Measurements from ENCODE around the gene TYW3. TPM values are rescaled to one million over a fixed set of nuclear protein-coding genes. Genes with fewer than 3 reads are reported as not detected.

Gene TYW3
- total and polyA plus RNA-seq, 4 donors, result 8.3 to 20.9 (median 15.0) TPM

DNA sequence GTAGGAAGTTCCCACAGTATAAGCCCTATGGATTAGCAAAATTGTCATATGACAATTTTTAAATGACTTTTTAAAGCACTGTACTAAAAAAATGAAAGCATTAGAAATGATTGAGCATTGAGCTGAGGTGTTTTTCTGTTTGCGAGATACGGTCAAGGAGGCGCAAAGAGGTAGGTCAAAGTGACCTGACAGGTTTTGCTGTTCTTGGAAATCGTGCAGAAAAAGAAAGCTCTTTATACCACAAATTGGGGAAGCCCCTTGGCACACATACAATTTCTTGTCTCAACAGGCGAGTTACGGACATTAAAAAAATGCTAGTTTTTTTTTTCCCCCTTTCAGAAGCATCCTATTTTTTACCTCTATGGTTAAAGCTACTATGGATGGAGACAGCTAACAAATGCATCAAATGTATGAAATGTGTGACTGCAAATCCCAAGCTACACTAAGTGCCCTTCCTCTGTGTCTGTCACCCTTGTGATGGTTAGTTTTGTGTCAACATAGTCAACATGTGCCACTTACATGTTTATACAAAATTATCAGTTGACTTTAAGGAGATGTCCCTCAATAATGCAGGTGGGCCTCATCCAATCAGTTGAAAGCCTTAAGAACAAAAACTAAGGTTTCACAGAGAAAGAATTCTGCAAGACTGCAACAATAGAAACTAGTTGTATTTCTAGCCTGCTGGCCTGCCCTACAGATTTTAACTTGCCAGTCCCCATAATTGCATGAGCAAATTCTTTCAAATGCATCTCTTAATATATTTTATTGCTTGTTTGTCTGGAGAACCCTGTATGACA, 29.4 kb upstream of the TYW3 start:
- H3K27ac ChIP-seq (ENCODE audit: low read depth in 1 of 2, low read length in 1 of 2), result no peak overlapping the region
- peak in 2 of 3 donors; percentile 1 to 29 for DNase-seq
- no peak overlapping the region for H3K9ac ChIP-seq (ENCODE audit: insufficient read depth in 1 of 2, low read length in 2 of 2)
- H3K36me3 ChIP-seq (ENCODE audit: control insufficient read depth in 4 of 4, insufficient read depth in 4 of 4, low read length in 4 of 4), result peaks cover 2 to 32% (median 22%) of the 10 kb centered on the region in 4 donors
- WGBS, 2 donors, result 71 to 72% methylated on average over 6 of the region's 6 CpGs
- H3K4me3 ChIP-seq, result no peak overlapping the region
- H3K4me1 ChIP-seq (ENCODE audit: control insufficient read depth in 5 of 5, insufficient read depth in 5 of 5, low read length in 5 of 5), result no peaks in the 10 kb centered on the region
- no peak for ATAC-seq (ENCODE audit: insufficient read depth, low FRiP score)
- TF ChIP-seq, protein P1, sequence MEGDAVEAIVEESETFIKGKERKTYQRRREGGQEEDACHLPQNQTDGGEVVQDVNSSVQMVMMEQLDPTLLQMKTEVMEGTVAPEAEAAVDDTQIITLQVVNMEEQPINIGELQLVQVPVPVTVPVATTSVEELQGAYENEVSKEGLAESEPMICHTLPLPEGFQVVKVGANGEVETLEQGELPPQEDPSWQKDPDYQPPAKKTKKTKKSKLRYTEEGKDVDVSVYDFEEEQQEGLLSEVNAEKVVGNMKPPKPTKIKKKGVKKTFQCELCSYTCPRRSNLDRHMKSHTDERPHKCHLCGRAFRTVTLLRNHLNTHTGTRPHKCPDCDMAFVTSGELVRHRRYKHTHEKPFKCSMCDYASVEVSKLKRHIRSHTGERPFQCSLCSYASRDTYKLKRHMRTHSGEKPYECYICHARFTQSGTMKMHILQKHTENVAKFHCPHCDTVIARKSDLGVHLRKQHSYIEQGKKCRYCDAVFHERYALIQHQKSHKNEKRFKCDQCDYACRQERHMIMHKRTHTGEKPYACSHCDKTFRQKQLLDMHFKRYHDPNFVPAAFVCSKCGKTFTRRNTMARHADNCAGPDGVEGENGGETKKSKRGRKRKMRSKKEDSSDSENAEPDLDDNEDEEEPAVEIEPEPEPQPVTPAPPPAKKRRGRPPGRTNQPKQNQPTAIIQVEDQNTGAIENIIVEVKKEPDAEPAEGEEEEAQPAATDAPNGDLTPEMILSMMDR (IDR thresholded peaks at IDR 0.05; ENCODE audit: control extremely low read depth, extremely low read depth), result no peak
- no peaks in the 10 kb centered on the region for H3K27me3 ChIP-seq (ENCODE audit: control insufficient read depth in 3 of 3, insufficient read depth in 3 of 3, low read length in 2 of 3)
- H3K9me3 ChIP-seq (ENCODE audit: control insufficient read depth in 4 of 4, insufficient read depth in 3 of 4, low read length in 3 of 4), result no peaks in the 10 kb centered on the region

DNA sequence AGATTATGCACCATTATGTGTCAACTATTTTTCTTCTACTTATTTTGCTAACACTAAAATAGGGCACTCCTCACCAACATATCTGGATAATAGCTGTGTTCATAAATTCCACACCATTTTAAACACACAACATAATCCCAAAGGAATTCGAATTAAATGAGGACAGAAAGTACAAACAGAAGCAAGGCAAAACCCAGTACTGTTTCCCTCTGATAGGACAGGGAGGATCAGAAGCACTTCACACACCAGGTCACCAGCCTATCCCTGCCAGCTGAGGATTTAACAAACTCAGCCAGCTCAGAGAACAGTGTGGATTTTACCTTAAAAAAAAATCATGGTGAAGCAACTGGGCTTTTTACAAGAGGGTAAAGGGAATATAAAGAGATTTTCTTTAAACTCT, 20.1 kb upstream of the TYW3 start:
- Histone ChIP-seq H3K27me3 (ENCODE audit: control insufficient read depth in 3 of 3, insufficient read depth in 3 of 3, low read length in 2 of 3) (no peaks in the 10 kb centered on the region), H3K4me1 (ENCODE audit: control insufficient read depth in 5 of 5, insufficient read depth in 5 of 5, low read length in 5 of 5) (no peaks in the 10 kb centered on the region), H3K36me3 (ENCODE audit: control insufficient read depth in 4 of 4, insufficient read depth in 4 of 4, low read length in 4 of 4) (peaks cover 7 to 25% (median 9%) of the 10 kb centered on the region in 4 donors), H3K9ac (ENCODE audit: insufficient read depth in 1 of 2, low read length in 2 of 2) (no peak overlapping the region), H3K4me3 (no peak overlapping the region), H3K27ac (ENCODE audit: low read depth in 1 of 2, low read length in 1 of 2) (no peak overlapping the region), H3K9me3 (ENCODE audit: control insufficient read depth in 4 of 4, insufficient read depth in 3 of 4, low read length in 3 of 4) (no peaks in the 10 kb centered on the region)
- DNase-seq (no peak), ATAC-seq (ENCODE audit: insufficient read depth, low FRiP score) (no peak)
- 56 to 73% methylated on average over 1 of the region's 1 CpG for WGBS, 2 donors
- TF ChIP-seq, protein P1 (IDR thresholded peaks at IDR 0.05; ENCODE audit: control extremely low read depth, extremely low read depth), result no peak

DNA sequence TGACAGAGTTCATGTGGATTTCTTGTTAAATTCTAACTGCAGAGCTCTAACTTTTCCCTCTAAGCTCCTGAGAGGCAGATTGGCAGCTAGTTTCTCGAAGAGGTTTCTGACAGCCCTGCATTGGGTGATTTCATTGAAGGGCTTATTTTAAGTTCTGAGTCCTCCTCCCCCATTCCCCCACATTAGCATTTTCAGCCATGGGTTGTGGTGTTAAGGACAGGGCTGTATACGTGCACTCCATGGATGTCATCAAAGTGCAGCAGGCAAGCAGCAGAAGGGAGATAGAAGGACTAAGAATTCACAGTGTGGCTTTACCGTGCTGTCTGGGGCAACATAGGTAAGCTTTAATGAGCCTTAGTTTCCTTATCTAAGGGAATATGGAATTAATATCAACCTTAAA, 19.1 kb upstream of the TYW3 start:
- WGBS, 2 donors, result 88 to 93% methylated on average over 3 of the region's 3 CpGs
- H3K36me3 ChIP-seq (ENCODE audit: control insufficient read depth in 4 of 4, insufficient read depth in 4 of 4, low read length in 4 of 4), result peaks cover 7 to 30% (median 13%) of the 10 kb centered on the region in 4 donors
- TF ChIP-seq, protein P1 (IDR thresholded peaks at IDR 0.05; ENCODE audit: control extremely low read depth, extremely low read depth), result no peak
- no peaks in the 10 kb centered on the region for H3K4me1 ChIP-seq (ENCODE audit: control insufficient read depth in 5 of 5, insufficient read depth in 5 of 5, low read length in 5 of 5)
- no peak overlapping the region for H3K4me3 ChIP-seq
- H3K9ac ChIP-seq (ENCODE audit: insufficient read depth in 1 of 2, low read length in 2 of 2), result no peak overlapping the region
- no peaks in the 10 kb centered on the region for H3K9me3 ChIP-seq (ENCODE audit: control insufficient read depth in 4 of 4, insufficient read depth in 3 of 4, low read length in 3 of 4)
- H3K27ac ChIP-seq (ENCODE audit: low read depth in 1 of 2, low read length in 1 of 2), result no peak overlapping the region
- ATAC-seq (ENCODE audit: insufficient read depth, low FRiP score) (no peak), DNase-seq (no peak)
- no peaks in the 10 kb centered on the region for H3K27me3 ChIP-seq (ENCODE audit: control insufficient read depth in 3 of 3, insufficient read depth in 3 of 3, low read length in 2 of 3)
